HEK293T (cell line): ENCODE results near the gene CACNA1C.

Source experiments
- CTCF ChIA-PET: fragments of 350-600 bp; formaldehyde crosslinking; extraction: SDS; loops from one replicate; lab custom pipeline; 2021; ENCODE audit warnings: antibody characterized with exemption, inconsistent platforms; lab: Yijun Ruan, JAX
- POLR2A ChIA-PET: fragments of 350-600 bp; formaldehyde crosslinking; extraction: SDS; loops from one replicate; lab custom pipeline; 2020; ENCODE audit warnings: antibody characterized with exemption, inconsistent platforms; lab: Yijun Ruan, JAX
- DNase-seq: peaks from one replicate; pipeline ENCODE4 v3.0.0; 2012; ENCODE audit warnings: mixed read lengths; ENCODE audit errors: extremely low spot score
- ARNT ChIP-seq: fragments of 450-650 bp; IDR thresholded peaks from 2 replicates; pipeline ENCODE4 v1.6.1; 2017; ENCODE audit warnings: mild to moderate bottlenecking
- BHLHE40 ChIP-seq: fragments of 450-650 bp; IDR thresholded peaks from 2 replicates; pipeline ENCODE4 v1.6.1; 2016; ENCODE audit warnings: mild to moderate bottlenecking, moderate library complexity, borderline replicate concordance
- CTBP1 ChIP-seq: fragments of 450-650 bp; IDR thresholded peaks from 2 replicates; pipeline ENCODE4 v1.6.1; 2016; ENCODE audit warnings: borderline replicate concordance
- ELF4 ChIP-seq: fragments of 450-650 bp; IDR thresholded peaks from 2 replicates; pipeline ENCODE4 v1.6.1; 2017; ENCODE audit warnings: antibody characterized with exemption
- FOXA1 ChIP-seq: fragments of 450-650 bp; IDR thresholded peaks from 2 replicates; pipeline ENCODE4 v1.6.1; 2016; ENCODE audit warnings: mild to moderate bottlenecking
- FOXK2 ChIP-seq: fragments of 450-650 bp; IDR thresholded peaks from 2 replicates; pipeline ENCODE4 v1.6.1; 2016; ENCODE audit warnings: mild to moderate bottlenecking
- FOXM1 ChIP-seq: fragments of 450-650 bp; IDR thresholded peaks from 2 replicates; pipeline ENCODE4 v1.6.1; 2017; ENCODE audit warnings: mild to moderate bottlenecking, borderline replicate concordance
- HDGF ChIP-seq: fragments of 450-650 bp; IDR thresholded peaks from 2 replicates; pipeline ENCODE4 v1.6.1; 2017; ENCODE audit warnings: antibody characterized with exemption, borderline replicate concordance
- L3MBTL2 ChIP-seq: fragments of 450-650 bp; conservative IDR thresholded peaks from 2 replicates; pipeline ENCODE4 v1.6.1; 2016; ENCODE audit warnings: mild to moderate bottlenecking
- LEF1 ChIP-seq: fragments of 450-650 bp; IDR thresholded peaks from 2 replicates; pipeline ENCODE4 v1.6.1; 2017; ENCODE audit warnings: mild to moderate bottlenecking, borderline replicate concordance
- NFRKB ChIP-seq: fragments of 450-650 bp; IDR thresholded peaks from 2 replicates; pipeline ENCODE4 v1.6.1; 2016; ENCODE audit warnings: mild to moderate bottlenecking, moderate library complexity
- SP1 ChIP-seq: fragments of 450-650 bp; IDR thresholded peaks from 2 replicates; pipeline ENCODE4 v1.6.1; 2017
- SUZ12 ChIP-seq: fragments of 450-650 bp; IDR thresholded peaks from 2 replicates; pipeline ENCODE4 v1.6.1; 2016; ENCODE audit warnings: mild to moderate bottlenecking
- TARDBP ChIP-seq: fragments of 450-650 bp; IDR thresholded peaks from 2 replicates; pipeline ENCODE4 v1.6.1; 2016
- ZNF384 ChIP-seq: fragments of 450-650 bp; IDR thresholded peaks from 2 replicates; pipeline ENCODE4 v1.6.1; 2016
- TF ChIP-seq, protein P1 (sequence below): fragments of 450-650 bp; IDR thresholded peaks from 2 replicates; pipeline ENCODE4 v1.6.1; 2016

The CACNA1C gene

DNA sequence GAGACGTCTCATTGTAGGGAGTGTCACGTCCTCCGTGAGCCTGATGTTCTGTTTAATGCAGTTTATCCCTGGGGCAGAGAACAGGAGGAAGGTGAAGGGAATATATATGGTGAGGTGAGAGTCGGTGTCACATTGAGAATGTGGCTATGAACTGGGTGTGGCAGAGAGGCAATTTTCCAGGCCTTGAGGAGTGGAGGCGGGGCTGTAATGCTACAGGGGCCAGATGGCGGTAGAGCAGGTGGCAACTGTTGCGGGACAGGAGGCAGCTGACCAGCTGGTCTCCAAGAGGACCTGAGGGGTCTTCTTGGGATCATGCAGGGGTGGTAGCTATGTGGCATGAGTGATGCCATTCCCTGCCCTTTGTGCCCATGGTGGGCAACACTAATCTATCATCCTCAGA lies 59.6 kb downstream of the CACNA1C start:
- TF ChIP-seq LEF1, result no peak
- TF ChIP-seq L3MBTL2, result no peak
- no peak for TF ChIP-seq TARDBP
- TF ChIP-seq ZNF384, result no peak
- no peak for TF ChIP-seq SUZ12
- no peak for TF ChIP-seq HDGF
- TF ChIP-seq NFRKB, result no peak
- ChIA-PET POLR2A (no interaction called here), CTCF (no interaction called here)
- no peak for DNase-seq

GRCh38 chr12:2113119-2113912 lies 60.5 kb downstream of the CACNA1C start:
- CTCF ChIA-PET, result interaction anchor here (1.0 kb wide), 1 partner anchor 8 kb away, joined by 3 read pairs; no protein-coding TSS in a partner anchor
- no peak for DNase-seq

DNA sequence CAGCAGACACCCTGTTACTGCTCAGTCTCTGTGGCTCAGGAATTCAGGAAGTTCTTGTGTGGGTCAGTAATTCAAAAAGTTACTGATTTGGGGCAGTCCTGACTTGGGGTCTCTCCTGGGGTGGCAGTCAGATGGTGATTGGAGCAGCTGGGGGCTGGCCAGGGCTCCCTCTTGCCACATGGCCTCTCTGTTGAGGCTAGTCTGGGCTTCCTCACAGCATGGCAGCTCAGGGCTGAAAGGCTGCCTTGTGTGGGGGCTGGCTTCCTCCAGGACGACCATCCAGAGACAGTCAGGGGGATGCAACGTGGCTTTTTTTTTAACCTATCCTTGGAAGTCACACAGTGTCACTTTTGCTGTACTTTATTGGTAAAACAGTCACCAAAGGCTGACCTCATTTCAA lies 61.3 kb downstream of the CACNA1C start:
- ChIA-PET CTCF (interaction anchor here (1.0 kb wide), 1 partner anchor 9 kb away, joined by 3 read pairs; no protein-coding TSS in a partner anchor), POLR2A (no interaction called here)
- no peak for TF ChIP-seq TARDBP
- TF ChIP-seq CTBP1, result no peak
- no peak for TF ChIP-seq FOXA1
- no peak for TF ChIP-seq ARNT
- no peak for TF ChIP-seq BHLHE40
- no peak for TF ChIP-seq HDGF
- TF ChIP-seq SUZ12, result no peak
- TF ChIP-seq L3MBTL2, result no peak
- TF ChIP-seq, protein P1, sequence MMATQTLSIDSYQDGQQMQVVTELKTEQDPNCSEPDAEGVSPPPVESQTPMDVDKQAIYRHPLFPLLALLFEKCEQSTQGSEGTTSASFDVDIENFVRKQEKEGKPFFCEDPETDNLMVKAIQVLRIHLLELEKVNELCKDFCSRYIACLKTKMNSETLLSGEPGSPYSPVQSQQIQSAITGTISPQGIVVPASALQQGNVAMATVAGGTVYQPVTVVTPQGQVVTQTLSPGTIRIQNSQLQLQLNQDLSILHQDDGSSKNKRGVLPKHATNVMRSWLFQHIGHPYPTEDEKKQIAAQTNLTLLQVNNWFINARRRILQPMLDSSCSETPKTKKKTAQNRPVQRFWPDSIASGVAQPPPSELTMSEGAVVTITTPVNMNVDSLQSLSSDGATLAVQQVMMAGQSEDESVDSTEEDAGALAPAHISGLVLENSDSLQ, result no peak
- no peak for TF ChIP-seq ELF4
- TF ChIP-seq FOXM1, result no peak
- no peak for TF ChIP-seq SP1
- TF ChIP-seq ZNF384, result no peak
- TF ChIP-seq NFRKB, result no peak
- TF ChIP-seq FOXK2, result no peak
- no peak for TF ChIP-seq LEF1

More at GRCh38 chr12:2113119-2113912, 60.5 kb downstream of the CACNA1C start:
- POLR2A ChIA-PET, result no interaction called here
- TF ChIP-seq CTBP1, result no peak
- TF ChIP-seq FOXK2, result no peak
- TF ChIP-seq ARNT, result no peak
- TF ChIP-seq FOXA1, result no peak
- no peak for TF ChIP-seq TARDBP

DNA sequence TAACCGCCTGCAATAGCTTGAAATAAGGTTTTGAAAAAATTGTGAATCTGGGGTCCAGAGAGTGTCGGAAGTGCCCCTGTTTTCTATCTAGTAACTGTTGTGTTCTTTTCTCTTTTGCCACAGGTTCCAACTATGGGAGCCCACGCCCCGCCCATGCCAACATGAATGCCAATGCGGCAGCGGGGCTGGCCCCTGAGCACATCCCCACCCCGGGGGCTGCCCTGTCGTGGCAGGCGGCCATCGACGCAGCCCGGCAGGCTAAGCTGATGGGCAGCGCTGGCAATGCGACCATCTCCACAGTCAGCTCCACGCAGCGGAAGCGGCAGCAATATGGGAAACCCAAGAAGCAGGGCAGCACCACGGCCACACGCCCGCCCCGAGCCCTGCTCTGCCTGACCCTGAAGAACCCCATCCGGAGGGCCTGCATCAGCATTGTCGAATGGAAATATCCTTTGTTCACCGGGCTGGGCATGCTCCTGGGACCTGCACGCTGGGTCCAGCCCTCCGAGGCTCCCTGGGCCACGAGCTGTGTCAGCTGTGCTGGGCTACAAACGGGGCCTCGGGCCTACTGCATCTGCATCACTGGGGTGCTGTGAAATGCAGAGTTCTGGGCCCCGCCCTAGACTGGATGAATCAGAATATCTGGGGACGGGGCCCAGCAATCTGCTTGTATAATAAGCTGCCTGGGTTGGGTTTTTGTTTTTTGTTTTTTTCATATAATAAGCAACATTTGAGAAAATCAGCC lies 62.5 kb downstream of the CACNA1C start:
- TF ChIP-seq ELF4, result no peak
- no peak for TF ChIP-seq CTBP1
- TF ChIP-seq BHLHE40, result no peak
- TF ChIP-seq ARNT, result no peak
- TF ChIP-seq, protein P1, result no peak
- TF ChIP-seq NFRKB, result no peak
- no peak for TF ChIP-seq SP1
- no peak for TF ChIP-seq TARDBP
- no peak for TF ChIP-seq ZNF384
- no peak for TF ChIP-seq FOXK2
- no peak for TF ChIP-seq LEF1
- TF ChIP-seq L3MBTL2, result no peak
- TF ChIP-seq FOXM1, result no peak
- TF ChIP-seq FOXA1, result no peak
- no peak for TF ChIP-seq SUZ12
- no peak for DNase-seq
- CTCF ChIA-PET, result no interaction called here
- POLR2A ChIA-PET, result no interaction called here

More for the DNA sequence above, 61.3 kb downstream of the CACNA1C start:
- DNase-seq, result no peak

GRCh38 chr12:2117541-2117940 lies 64.8 kb downstream of the CACNA1C start:
- TF ChIP-seq TARDBP (no peak), FOXK2 (no peak), BHLHE40 (no peak), FOXA1 (no peak), ARNT (no peak), SUZ12 (no peak), SP1 (no peak), HDGF (no peak), ZNF384 (no peak), NFRKB (no peak), FOXM1 (no peak), ELF4 (no peak), CTBP1 (no peak), L3MBTL2 (no peak)
- TF ChIP-seq, protein P1, result no peak
- CTCF ChIA-PET, result no interaction called here
- POLR2A ChIA-PET, result interaction anchor here (0.5 kb wide), 1 partner anchor 159 kb away, joined by 3 read pairs; no protein-coding TSS in a partner anchor
- no peak for DNase-seq
